DMS 273 (cell line): ENCODE measurements around the gene BPHL.
A peak's percentile ranks its signal among the peaks of the same experiment; 100 is the strongest.
"Not testable (repeated sequence)": the region's sequence is repeated elsewhere in the genome, so short reads cannot be mapped to it uniquely, and the experiment has no call there.

Experiments used
- DNase-seq: peaks from one replicate; lab custom pipeline; 2025; ENCODE audit not compliant: unreplicated experiment; lab: John Stamatoyannopoulos, UW

BPHL gene

DNA sequence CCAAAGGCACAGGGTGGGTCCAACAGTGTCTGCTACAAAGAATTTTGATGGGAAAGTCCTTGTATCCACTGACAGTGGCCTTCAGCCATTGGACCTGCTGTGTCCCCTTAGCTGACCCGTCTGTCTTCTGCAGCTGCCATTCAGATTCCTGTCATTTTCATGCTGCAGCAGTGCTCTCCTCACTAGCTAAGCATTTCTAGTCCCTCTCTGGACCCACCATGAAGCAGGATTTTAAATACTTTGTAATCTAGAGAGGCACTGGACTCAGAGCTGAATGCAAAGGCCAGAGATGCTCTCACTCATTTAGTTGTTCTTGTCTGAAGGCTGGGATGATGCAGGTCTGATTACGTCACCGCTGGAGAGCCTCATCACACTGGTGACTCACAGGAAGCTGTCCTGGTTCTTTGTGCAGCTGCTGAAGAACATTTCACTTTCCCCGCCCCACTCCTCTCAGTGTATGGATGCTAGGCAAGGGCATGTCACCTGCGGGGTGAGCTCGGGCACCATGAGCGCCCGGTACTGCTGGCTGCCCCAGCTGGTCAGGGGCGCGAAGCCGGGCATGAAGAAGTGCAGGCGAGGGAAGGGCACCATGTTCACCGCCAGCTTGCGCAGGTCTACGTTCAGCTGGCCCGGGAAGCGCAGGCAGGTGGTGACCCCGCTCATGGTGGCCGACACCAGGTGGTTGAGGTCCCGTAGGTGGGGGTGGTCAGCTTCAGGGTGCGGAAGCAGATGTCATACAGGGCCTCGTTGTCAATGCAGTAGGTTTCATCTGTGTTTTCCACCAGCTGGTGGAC lies 58.2 kb downstream of the BPHL start:
- DNase-seq, result peak; percentile 20

DNA sequence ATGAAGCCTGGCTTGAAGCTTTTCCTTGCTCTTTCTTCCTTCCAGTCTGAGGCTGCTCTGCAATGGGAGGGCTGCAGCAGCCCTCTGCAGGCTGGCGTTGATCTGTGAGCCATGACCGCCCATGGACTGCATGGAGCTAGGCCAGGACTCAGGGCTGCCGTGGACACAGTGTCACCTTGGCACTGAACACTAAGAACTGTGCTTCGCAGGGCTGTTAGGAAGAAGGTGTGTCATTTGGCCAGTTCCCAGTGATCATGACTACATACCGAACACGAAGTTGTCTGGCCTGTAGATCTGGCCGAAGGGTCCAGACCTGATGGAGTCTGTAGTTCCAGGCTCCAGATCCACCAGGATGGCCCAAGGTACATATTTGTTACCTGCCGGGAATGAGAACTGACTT lies 60.2 kb downstream of the BPHL start:
- not testable (repeated sequence) for DNase-seq

DNA sequence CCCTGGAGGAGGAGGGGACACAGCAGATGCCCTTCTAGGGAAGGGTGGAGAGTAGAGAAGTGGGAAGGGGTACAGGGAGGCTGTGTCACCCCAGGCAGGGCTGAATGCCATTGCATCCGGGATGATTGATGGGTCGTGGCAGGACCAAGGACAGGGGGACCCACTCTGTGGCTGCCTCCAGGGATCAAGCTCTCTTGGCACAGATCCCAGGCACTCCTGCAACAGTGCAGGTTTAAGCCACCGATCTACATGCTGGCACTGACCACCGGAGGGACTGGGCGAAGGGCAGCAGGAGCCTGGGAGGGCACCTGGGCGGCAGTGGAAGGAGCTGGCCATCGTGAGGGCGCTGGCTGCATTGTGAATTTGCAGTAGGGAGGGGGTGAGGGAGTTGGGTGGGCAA lies 61.4 kb downstream of the BPHL start:
- DNase-seq, result not testable (repeated sequence)

DNA sequence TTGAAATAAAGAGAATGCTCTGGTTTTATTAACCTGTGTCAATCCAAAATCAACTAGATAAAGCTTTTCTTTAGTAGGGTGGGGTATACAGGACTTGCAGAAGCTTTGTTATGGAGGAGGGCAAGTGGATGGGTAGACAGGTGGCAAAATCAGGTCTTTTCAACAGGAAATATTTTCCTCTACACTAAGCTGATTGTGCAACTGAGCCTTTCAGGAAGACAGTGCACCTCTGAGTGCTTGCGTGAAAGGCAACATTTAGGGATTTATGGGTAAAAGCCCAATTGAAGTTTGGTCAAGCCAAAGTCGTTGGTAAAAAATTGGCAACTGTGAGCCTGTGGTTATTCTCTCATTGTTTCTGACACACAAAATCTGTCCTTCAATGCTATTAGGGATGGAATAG lies 62.6 kb downstream of the BPHL start:
- no peak for DNase-seq

DNA sequence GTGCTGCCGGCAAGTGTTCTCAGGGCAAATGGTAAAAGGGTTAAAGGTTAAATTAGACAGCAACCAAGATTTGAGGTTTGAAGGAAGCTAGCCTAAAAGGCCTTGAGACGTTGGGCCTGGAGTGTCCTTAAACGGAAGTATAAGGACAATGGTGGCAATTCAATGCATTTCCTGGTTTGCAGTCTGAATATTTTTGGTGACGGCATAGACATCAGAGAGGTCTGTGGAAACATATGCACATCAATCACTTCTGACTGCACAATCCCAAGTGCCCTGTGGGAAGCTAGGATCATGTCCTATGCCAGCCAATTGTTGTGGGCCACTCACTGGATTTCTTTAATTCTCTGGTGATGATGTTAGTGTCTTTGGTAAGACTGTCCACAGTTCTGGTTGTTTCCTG lies 64.6 kb downstream of the BPHL start:
- no peak for DNase-seq

DNA sequence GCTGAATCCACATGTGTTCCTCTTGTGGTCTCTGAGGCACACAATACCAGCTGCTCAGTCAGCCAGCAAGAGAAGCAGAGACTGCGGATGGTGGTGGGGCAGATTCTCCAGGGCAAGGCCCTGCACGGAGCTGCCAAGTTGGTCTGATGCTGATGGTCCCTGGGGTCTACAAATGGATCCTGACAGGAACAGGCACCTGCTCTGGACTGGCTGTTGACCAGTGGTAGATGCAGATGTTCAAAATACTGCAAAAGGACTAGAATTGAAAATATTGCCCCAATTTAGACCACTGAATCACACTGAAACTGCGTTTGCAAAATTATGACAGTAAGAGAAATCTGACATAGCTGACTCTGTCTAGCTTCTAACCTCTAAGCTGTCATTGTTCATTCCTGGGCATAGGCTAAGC lies 68.5 kb downstream of the BPHL start:
- DNase-seq, result no peak

DNA sequence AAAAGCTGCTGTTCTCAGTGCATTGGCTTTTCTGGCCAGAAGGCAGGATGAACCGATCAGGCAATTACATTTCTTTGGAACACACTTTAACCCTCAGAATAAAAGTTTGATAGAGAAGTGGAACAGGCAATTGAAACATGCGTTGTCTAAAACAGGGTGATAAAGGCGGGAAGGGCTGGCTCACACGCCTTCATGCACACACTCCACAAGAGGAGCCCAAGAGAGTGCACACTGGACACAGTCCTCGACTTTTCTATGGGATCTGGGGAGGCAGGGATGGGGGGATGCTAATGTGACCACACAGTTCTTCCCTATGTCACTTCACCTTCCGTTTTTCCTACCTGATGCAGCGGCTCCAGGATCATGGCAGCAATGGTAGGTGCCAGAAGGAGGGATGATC lies 69.8 kb downstream of the BPHL start:
- no peak for DNase-seq

DNA sequence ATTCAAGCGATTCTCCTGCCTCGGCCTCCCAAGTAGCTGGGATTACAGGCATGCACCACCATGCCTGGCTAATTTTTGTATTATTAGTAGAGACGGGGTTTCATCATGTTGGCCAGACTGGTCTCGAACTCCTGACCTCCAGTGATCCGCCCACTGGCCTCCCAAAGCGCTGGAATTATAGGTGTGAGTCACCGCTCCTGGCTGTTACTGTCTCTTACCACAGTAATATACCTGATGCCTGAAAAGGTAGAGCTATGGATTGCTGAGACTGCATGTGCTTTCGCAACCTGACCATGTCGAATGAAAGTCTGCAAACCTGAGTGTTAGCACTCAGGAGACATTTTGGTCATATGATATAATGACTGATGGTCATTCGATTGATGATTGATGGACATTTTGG lies 70.7 kb downstream of the BPHL start:
- not testable (repeated sequence) for DNase-seq

DNA sequence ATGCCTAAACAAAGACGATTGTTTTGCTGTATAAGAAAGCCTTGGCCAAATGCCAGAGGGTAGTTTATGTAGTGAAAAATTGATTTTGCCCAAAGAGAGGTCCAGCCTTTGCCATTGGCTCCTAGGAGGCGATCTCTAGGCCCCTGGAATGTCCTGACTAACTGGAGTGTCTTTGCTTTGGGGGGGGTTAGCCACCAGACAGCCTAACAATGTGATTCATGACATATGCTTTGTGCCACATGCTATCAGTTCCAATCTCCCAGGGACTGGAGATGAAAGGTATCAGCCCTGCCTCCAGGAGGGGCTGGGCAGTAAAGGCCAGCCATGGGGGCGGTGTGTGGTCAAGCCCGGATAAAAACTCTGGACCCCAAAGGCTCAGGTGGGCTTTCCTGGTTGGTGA lies 71.5 kb downstream of the BPHL start:
- no peak for DNase-seq

DNA sequence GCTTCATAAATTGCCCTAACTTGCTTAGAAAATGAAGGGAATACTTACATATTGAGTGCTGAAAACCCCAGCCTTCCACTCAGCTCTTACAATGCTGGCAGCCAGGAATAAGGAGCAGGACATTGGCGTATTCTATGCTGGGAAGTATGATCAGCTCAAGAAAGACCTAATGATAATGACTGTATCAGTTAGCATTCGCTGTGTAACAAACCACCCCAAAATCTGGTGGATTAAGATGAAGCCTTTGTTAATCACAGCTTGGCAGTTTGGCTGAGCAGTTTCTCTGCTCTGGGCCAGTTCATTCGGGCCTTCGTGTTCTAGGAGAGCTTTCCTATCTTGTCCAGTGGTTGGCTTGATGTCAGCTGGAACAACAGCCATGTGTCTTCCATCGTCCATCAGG lies 72.3 kb downstream of the BPHL start:
- no peak for DNase-seq

DNA sequence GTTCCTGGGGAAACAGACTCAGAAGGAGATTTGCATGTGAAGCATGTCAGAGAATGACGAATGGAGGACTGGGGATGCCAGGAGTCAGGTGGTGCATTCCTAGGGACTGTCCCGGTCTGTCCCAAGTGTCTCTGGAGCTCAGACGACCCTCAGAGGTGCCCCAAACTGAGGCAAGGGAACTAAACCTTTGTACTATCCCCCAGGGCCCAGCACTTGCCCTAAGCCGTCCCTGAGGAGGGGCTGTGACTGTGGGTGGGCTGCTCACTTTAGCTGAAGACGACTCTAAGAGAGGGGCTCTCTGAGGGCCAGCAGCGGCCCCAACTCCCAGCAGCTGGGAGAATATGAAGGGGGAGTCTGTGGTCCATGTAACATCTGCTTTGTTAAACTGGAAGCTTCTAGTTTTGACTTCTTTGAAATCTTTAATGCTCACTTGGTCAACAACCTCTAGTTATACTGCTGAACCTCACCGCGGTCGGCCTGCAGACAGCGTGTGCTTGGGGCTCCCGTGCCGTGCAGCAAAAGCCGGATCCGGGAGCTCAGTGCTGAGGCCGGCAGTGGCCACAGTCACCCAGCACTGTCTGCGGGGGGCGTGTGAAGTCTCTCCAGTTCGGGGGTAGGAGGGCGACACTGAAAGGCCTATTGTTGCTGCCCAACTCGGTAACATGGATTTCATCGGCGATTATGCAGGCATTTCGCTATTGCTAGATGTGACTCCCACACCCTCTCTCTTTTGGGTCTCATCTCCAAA lies 74.8 kb downstream of the BPHL start:
- DNase-seq, result no peak

DNA sequence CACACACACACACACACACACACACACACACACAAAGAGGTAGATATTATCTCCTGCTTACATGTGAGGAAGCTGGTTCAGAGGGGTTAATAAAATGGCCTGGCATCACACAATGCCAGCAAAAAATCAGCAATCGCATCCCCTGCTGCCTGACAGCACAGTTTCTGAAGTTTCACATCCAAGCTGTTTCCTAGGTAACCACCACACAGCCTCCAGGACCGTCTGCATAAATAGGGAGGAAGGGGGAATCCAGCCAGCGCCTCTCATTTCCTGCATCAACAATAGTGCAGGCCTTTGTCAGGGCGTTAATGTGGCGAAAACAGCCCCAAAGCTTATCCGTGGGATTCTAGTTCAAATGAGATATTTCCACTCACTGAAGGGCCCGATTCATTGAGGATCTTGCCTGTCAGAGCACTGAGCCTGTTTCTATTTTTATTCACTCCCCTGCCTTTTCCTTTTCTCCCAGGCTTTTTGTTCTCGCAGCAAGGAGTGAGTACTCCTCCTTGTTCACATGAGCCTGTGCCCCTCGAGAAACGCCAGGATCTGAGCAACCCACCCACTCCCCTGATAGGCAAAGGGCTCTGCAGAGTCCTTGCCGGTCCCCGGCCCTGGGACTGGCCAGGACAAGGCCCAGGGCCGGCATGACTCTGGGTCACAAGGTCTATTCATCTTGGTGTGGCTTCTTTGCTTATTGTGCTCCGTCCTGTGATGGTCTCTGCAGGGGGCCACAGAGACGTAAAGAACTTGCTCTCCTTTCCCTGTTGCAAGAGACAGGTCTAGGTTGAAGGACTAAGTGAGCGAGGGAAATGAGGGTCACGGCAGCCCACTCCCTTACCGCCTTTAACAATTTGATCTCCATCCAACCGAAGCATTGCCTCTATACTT lies 76.3 kb downstream of the BPHL start:
- DNase-seq, result peak; percentile 56

DNA sequence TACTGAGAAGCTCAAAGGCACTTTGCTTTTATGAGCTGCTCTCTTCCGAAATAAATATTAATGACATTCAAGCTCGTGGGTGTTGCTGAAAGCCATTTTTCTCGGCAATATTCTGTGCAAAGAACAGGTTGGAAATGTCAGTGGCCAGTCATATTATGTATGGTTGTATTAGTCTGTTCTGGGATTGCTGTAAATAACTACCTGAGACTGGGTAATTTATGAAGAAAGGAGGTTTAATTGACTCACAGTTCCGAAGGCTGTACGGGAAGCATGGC lies 76.8 kb downstream of the BPHL start:
- no peak for DNase-seq

DNA sequence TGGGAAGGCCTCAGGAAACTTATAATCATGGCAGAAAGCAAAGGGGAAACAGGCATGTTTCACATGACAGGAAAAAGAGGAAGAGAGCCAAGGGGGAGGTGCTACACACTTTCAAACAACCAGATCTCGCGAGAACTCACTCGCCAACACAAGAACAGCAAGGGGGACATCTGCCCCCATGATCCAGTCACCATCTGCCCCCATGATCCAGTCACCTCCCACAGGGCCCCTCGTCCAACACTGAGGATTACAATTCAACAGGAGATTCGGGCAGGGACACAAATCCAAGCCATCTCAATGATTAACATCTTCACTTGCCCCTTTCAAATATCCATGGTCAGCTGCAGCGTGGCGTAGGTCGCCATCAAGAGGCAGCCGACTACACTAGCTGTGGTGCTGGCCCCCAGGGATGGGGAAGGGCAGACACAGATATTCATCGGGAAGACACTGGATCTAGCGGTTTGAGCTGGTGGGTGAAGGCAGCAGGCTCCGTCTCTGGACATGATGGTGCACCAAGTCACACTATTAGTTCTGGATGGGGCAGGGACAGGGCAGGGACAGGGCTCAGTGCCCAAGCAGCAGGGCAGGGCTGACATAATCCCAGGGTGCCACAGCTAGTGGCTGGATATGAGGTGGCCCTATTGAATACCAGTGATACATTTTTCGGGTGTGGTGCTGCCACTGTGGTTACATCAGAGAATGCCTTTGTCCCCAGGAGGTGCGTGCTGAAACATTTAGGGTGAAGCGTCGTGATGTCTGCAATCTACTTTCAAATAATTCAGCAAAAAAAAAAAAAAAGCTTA lies 77.4 kb downstream of the BPHL start:
- peak; percentile 41 for DNase-seq

DNA sequence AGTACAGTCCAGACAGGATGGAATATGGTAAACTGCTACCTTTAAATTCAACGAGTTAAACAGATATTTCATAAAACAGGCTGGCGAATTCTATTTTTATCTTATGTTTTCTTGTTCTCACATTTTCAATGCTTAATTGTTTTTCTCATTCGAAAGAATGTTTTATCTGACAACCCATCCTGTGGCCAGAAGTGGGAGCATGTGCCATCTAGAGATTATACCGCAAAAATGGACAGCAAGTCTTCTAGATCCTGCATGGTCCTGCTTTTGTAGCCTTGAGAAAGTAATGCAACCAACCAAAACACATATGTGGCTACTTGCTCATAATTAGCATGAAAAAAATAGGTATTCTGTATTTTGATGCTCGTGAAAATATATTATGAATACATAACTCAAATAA lies 78.3 kb downstream of the BPHL start:
- no peak for DNase-seq

DNA sequence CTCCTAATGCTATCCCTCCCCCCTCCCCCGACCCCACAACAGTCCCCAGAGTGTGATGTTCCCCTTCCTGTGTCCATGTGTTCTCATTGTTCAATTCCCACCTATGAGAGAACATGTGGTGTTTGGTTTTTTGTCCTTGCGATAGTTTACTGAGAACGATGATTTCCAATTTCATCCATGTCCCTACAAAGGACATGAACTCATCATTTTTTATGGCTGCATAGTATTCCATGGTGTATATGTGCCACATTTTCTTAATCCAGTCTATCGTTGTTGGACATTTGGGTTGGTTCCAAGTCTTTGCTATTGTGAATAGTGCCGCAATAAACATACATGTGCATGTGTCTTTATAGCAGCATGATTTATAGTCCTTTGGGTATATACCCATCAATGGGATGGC lies 79.2 kb downstream of the BPHL start:
- not testable (repeated sequence) for DNase-seq

DNA sequence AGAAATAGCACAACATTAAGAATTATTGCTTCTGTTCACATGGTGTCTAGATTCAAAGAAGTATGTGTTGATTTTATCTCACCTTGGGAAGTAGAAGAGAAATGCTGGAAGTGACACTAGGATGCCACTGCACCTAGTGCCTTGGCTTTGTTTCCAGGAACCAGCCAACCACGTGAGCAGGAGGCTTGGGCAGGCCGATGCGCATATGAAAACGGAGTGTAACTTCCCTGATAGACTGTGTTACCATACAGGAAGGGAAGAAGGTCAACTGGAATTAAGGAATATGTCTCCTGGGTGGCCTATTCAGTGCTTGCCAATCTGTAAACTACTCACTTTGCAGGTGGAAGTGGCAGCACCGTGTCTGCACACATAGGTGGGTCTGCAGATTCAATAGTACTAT lies 80.9 kb downstream of the BPHL start:
- no peak for DNase-seq

DNA sequence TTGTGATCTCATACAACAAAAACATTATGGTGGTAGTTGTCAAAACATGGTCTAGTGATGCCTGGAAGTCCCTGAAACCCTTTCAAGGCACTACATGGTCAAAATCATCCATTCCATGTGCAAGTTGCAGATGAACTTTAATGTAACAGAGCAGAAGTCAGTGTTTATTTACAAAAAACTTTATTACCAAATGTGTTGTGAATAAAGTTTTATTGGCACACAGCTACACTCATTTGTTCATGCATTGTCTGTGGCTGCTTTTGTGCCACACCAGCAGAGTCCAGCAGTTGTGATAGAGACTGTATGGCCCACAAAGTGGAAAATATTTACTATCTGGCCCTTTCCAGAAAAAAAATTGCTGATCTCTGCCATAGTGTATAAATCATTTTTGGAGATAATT lies 82.2 kb downstream of the BPHL start:
- no peak for DNase-seq

DNA sequence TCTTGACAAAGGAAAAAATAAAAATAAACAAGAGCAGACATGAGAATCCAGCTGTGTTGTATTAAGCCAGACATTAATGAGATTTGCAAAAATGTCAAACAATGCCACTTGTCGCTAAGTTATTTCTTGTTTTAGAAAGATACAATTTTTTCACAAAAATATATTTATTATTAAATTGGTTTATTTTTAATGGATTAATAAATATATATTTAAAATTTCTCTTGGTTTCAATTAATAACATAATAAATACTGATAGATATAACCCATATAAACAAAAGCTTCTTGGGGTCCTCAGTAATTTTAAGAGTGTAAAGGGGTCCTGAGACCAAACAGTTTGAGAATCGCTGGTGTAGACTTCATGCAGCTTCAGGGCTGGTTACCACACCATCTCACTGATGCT lies 82.9 kb downstream of the BPHL start:
- no peak for DNase-seq
